Stimulated activated CD8-positive, alpha-beta memory T cell treated with anti-CD3 and anti-CD28 coated beads, Interleukin-4, amount 100 ng/mL, for 48 hours (primary cell): ENCODE measurements around the gene PSME4.

Experiments used
- DNase-seq: peaks from one replicate; pipeline ENCODE4 v3.0.0-alpha.2; 2020

The PSME4 gene, protein sequence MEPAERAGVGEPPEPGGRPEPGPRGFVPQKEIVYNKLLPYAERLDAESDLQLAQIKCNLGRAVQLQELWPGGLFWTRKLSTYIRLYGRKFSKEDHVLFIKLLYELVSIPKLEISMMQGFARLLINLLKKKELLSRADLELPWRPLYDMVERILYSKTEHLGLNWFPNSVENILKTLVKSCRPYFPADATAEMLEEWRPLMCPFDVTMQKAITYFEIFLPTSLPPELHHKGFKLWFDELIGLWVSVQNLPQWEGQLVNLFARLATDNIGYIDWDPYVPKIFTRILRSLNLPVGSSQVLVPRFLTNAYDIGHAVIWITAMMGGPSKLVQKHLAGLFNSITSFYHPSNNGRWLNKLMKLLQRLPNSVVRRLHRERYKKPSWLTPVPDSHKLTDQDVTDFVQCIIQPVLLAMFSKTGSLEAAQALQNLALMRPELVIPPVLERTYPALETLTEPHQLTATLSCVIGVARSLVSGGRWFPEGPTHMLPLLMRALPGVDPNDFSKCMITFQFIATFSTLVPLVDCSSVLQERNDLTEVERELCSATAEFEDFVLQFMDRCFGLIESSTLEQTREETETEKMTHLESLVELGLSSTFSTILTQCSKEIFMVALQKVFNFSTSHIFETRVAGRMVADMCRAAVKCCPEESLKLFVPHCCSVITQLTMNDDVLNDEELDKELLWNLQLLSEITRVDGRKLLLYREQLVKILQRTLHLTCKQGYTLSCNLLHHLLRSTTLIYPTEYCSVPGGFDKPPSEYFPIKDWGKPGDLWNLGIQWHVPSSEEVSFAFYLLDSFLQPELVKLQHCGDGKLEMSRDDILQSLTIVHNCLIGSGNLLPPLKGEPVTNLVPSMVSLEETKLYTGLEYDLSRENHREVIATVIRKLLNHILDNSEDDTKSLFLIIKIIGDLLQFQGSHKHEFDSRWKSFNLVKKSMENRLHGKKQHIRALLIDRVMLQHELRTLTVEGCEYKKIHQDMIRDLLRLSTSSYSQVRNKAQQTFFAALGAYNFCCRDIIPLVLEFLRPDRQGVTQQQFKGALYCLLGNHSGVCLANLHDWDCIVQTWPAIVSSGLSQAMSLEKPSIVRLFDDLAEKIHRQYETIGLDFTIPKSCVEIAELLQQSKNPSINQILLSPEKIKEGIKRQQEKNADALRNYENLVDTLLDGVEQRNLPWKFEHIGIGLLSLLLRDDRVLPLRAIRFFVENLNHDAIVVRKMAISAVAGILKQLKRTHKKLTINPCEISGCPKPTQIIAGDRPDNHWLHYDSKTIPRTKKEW (N-terminal part only)

DNA sequence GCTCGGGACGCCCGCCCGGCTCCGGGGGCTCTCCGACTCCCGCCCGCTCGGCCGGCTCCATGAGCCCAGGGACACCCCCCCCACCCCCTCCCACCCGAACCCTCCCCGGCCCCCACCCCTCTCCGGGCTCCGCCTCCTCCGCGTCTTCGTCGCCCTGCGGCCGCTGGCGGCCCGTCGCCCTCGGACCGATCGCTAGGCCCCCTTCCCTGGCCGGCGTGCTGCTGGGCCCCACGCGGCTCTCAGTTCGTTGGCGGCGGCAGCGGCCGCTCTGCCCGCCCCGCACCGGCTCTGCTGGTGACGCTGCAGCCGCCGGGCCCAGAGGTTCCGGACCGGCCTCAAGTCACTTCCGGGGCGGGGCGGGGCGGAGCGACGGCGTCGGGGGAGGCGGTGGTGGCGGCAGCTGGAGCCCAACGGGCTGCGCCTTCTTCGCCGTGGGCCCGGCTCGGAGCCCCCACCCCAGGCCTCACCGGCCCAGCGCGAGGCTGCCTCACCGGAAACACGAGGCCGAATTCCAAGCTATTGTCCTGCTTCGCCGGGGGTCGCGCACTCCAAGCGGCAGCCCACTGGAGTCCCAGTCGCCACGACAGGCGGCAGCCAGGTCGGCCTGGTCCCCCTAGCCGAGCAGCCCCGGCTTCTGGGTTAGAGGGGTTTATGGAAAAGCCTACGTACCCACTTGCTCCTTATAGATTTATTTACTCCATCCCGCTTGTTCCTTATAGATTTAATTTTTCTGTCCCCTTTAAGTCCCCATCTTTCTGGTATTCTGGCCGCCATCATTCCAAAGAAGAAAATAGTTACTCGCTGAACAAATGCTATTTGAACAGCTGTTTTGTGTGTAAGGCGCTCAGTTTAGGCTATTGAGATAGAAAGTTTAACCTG is at the start of gene PSME4:
Gene PSME4, minus strand, starts transcription at position 270 of the 879 bp plus-strand sequence. Its CDS starts 209 bp downstream, at position 61.
- DNase-seq: peak; percentile 97

DNA sequence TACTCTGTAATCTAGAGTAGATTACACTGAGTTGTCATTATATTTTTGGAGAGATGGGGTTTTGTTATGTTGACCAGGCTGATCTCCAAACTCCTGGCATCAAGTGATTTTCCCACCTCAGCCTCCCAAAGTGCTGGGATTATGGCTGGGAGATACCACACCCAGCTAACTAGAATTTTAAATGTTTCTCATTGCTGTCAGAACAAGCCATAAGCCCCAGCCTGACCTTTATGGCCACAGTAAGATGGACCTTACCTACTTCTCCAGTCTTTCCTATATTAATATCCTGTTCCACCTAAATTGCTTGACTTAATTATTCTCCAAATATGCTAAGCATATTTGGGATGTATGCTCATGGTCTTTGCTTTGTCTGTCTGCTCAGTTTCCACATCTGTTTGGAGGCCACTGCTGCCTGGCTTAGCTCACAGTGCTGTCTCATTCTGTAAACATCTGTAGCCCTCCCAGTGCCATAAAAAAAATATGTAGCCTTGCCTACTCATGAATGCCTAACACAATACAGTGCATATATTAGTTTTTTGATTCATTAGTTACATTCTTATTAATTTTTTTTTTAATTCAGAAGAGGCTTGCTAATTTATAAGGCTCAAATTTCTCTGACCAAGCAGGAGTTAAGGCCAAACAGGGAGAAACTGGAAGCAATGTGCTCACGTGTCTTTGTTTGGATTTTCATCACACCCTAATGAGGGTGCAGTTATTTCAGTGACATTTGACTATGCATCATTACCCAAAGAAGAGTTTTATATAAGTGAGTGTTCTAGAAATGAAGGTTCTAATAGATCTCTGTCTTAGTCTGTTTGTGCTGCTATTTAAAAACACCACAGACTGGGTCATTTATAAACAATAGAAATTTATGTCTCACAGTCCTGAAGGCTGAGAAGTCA is 45.3 kb upstream of the PSME4 start:
- DNase-seq: no peak

DNA sequence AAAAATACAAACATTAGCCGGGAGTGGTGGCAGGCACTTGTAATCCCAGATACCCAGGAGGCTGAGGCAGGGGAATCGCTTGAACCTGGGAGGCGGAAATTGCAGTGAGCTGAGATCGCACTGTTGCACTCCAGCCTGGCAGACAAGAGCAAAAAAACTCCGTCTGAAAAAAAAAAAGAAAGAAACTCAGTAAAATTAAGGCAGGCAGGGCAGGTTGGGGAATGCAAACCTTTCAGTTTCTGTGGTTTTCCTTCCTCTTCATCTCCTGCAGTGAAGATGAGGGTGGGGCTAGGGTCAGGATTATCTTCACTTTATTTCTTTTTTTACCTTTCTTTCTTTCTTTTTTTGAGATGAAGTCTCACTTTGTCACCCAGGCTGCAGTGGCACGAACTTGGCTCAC is 43.2 kb upstream of the PSME4 start:
- DNase-seq: no peak

DNA sequence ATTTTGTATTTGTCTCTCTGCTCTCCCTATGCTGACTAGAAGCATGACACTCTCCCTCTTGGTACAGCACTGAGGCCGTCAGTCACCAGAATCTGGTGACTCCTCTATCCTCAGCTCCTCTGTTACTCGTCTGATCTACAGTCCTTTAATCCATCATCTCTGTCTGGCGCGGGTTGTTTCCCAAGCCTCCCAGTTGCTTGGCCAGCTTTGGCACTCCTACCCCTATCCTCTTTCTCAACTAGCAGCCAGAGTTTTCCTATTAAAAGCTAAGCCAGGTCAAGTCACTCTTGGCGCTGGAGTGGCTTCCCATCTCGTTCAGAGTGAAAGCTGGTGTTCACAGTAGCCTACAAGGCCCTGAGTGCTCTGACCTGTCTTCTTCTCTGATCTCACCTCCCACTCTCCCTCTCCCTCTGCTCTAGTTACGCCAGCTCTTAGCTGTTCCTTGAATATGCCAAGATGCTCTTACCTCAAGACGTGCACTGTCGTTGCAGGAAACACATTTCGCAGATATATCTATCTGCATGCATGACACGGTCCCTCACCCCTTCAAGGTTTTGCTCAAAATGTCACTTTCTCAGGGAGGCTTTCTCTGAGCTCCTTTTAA is 41.8 kb upstream of the PSME4 start:
- no peak for DNase-seq

DNA sequence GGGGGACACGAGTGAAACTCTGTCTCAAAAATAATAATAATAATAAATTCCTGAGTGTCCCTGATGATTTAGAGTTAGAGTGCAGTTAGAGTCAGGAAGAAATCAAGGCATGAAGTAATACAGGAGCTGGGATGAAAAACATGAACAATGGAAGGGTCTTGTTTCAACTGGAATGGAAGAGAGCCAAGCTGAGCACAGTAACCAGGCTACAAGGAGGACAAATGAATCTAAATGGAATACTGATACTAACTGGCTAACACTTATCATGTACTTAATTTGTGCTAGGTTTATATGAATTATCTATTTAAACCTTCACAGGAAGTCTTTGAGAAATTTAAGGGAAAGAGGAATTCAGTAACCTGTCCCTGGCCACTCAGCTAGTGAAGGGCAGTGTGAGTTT is 38.8 kb upstream of the PSME4 start:
- no peak for DNase-seq

DNA sequence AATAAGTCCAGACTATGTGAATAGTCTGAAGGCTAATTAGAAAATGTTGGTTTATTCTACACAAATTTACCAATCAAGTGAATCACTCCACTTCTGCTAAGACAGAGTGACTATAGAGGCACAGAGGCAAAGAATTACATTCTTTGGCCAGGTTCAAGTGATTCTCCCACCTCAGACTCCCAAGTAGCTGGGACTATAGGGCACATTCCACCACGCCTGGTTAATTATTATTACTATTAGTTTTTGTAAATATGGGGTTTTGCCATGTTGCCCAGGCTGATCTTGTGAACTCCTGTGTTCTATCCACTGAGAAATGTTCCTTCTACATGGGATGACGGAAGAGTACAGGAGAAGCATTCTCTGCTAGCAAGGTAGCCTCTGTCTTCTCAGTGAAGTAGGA is 37.6 kb upstream of the PSME4 start:
- DNase-seq: no peak

DNA sequence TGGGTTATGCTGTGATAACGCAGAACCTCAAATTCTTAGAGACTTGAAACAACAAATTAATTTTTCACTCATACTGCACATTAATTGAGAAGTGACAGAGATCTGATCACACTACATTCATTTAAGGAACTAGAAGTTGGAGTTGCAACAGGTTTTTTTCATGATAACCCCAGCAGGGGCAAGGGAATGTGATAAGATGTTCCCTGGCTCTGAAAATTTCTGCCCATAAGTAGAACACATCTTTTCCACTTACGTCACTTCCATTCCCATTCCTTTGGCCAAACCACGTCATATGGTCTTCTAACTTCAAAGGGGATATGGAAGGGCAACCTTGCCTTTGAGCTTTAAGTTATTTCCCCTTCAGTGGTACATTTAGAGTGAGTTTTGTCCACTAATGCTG is 29.7 kb upstream of the PSME4 start:
- DNase-seq: no peak

DNA sequence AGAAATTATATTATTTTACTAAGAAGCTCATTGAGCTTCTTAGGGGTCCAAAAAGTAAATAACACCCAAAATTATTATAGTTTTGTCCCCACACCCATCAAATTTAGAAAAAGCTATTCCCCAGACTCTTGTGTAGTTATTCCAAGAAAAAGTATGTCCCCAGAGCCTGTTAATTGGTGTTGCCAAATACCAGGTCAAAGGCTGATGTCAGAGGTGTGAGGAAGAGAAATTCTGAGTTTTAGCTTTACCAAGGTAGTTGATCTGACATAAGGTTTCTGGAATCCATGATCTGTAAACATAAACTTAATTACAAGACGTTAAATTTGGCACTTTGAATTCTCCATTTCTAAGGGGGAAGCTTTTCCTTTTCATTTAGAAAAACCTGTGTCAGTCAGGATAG is 29.3 kb upstream of the PSME4 start:
- no peak for DNase-seq

DNA sequence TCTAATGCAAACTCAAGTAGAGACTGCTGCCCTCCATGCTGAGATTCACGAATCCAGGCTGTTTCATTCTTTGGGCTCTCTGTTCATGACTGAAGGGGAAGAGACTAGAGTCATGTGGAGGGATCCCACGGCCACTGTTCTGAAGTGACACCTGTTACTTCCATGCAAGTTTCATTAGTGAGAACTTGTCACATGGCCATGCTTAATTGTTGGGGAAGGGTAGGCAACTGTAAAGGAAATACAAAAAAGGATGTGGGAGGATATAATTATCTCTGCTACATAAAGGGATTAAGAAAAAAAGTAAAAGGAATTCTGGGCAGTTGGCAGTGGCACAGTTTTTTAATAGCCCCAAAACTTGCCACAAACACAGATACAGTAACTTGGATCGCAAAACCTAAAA is 28.0 kb upstream of the PSME4 start:
- DNase-seq: no peak

DNA sequence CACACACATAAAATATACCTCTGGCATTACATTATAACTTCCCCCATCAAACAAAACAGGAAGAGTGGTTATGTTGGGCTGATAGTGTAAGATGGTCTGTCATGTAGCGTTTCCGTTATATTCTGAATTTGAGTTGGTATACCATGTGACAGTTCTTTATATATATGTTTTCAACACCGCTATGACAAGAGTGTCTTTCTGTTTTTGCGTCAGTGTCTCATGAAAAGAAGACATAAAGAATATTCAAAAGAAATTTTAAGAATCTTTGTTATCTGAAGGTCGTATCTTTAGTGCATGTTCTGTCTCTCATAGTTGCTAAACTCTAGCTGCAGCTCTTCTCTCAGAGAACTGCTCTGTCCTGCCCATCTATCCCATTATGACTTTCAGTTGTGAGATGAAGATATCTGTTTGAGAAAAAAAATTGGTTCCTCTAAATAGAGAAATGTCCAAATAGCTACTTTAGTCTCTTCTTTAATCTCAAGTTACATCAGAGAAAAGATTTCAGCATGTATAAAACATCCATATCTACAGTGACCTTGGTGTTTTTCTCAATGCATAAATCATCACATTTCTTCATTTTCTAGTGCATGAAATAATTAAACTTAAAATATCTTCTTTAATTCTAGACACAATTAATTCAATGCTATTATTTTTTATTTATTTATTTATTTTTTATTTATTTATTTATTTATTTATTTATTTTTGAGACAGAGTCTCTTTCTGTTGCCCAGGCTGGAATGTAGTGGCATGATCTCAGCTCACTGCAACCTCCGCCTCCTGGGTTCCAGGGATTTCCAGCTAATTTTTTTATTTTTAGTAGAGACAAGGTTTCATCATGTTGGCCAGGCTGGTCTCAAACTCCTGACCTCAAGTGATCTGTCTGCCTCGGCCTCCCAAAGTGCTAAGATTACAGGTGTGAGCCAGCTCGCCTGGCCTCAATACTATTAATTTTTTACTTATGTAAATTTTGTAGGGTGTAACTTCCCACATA is 24.3 kb upstream of the PSME4 start:
- no peak for DNase-seq

DNA sequence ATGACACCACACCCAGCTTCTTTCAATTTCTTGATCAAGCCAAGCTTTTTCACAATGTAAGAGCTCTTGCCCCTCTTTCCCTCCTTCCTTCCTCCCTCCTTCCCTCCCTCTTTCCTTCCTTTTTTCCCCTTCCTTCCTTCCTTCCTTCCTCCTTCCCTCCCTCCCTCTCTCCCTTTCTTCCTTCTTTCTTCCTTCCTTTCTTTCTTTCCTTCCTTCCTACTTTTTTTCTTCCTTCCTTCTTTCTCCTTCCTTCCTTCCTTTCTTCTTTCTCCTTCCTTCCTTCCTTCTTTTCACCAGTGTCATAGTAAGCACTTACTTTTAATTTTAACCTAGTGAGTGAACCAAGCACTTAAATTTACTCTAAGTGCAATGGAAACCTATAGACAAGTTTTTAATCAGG is 21.2 kb upstream of the PSME4 start:
- DNase-seq: no peak

DNA sequence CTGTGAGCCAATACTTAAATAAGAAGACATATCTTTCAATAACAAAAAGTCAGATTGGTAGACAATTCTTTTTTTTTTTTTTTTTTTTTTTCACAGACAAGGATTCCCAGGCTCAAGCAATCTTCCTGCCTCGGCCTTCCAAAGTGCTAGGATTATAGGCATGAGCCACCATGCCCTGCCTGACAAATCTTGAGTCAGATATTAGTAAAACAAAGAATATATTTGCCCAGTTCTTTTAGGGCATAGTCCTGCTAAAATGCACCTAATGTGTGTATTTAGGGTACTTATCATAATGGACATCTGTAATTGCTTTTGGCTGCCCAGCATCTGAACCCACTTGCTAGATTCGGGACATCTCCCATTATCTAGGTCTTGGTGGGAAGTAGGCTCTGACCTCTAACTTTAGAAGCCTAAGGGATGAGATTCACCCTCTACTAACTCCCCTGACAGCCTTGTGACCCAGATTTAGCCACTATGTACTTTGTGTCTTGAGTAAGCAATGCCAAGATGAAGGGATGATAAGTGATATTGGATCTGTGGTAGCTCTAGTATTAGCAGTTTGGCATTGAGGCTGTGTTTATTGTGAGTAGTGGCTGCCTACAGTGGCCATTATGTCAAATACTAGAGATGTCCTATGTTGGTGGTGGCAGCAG is 18.5 kb upstream of the PSME4 start:
- DNase-seq: no peak

DNA sequence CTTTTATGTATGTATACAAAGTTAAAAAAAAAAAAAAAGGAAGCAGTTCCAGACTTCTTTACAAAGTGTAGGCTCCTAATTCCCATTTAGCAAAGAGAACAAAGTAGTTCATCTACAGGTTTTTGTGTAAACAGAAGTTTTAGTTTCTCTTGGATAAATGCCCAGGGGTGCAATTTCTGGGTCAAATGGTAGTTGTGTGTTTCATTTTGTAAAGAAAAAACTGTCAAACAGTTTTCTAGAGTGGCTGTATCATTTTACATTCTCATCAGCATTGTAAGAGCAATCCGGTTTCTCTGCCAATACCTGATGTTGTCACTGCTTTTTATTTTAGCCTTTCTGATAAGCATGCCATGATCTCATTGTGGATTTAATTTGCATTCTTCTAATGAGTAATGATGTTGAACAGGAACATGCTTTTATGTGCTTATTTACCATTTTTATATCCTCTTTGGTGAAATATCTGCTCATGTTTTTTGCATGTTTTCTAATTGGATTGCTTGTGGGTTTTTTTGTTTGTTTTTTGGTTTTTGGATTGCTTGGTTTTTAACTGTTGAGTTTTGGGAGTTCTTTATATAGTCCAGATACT is 16.6 kb upstream of the PSME4 start:
- DNase-seq: no peak

DNA sequence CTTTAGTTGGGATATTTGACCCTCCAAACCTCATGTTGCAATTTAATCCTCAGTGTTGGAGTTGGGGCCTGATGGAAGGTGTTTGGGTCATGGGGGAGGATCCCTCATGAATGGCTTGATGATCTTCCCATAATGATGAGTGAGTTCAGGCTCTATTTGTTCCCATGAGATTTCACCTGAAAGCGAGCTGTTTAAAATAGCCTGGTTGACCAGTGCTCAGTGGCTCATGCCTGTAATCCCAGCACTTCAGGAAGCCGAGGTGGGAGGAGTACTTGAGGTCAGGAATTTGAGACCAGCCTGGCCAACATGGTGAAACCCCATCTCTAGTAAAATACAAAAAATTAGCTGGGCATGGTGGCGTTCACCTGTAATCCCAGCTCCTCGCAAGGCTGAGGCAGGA is 14.9 kb upstream of the PSME4 start:
- no peak for DNase-seq

DNA sequence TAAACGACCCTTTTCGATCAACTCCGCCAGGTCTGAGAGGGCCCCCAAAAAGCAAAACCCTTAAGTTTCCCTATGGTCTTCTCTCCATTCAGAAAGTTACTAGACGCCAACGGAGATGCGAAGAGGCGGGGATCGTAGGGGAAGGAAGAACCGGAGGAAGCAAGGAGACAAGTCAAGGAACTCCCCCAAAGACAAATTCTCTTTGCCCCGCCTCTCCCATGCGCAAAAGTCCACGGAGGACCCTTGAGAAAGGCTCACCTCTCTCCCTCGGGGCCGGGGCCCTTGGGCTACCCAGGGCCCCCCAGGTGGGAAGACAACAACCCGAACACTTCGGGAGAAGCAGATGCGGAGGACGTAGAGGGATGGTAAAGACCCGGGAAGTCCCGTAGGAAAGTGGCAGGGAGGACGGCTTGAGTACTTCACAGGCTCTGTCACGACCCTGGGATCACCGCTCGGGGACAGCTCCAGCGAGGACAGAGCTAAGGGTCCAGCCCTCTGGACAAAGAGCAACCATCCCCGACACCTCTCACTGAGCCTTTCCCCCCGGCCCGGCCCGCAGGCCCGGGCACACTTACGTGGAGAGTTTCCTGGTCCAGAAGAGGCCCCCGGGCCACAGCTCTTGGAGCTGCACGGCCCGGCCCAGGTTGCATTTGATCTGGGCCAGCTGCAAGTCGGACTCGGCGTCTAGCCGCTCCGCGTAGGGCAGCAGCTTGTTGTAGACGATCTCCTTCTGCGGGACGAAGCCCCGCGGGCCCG is 647 bp downstream of the PSME4 start:
- DNase-seq: peak; percentile 41

DNA sequence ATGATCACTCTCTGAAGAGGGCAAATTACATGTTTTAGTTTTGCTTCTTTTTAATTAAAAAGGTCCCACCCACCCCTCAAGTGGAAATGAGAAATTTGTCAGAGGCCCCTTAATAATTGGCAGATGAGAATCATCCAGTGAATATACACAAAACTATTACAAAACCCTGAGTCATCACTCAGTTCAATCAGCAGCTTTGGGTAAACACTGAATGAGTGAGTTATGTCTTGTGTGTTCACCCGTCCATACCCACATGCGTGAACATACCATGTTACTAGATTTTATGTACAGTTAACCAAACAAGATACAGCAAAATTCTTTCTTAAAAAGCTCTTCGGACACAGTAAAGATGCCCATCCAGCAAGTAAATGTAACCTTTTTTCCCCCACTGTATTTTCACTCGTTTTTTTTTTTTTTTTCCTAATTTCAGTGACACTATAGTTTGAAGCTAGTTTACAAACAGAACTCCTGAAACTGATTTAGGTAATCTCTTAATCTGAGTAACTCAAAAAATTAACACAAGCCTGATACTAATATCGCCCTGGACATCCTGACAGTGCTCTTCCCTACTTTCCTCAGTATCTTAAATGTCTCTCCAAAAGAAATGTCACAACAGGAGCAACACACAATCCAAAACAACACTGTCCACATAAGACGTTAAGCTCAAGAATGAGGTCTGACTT is 1.4 kb downstream of the PSME4 start:
- no peak for DNase-seq
